ENCODE results near the gene WDR82.

DNA sequence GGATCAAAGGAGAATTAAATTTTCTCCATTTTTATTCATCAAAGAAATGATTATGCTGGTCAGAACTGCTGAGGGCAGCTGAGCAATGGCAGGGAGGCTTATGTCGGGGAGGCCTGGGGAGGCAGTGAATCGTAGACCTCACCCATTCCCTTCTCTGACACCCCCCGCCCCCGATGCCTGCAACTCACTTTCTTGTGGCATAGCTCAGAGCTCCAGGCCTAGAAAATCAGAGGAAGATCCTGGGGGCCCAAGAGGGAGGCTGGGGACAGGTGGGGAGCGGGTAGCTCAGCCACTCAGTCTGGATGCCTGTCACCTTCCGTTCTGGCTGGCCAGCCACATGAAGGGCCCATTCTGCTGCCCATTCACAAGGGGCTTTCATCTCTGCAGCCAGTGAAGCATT, 36.6 kb upstream of the WDR82 start:
- TF ChIP-seq CTCF (IDR thresholded peaks at IDR 0.05) (no peak), EZH2 (IDR thresholded peaks at IDR 0.05) (no peak), EZH2phosphoT487 (IDR thresholded peaks at IDR 0.05) (no peak)

Data from neural progenitor cell (in vitro differentiated cells).